Ishikawa (cell line): ENCODE measurements around the gene FAM124A.

Source experiments
- CEBPB ChIP-seq: IDR thresholded peaks from 2 replicates; pipeline ENCODE4 v1.6.1; 2012
- CREB1 ChIP-seq: IDR thresholded peaks from 2 replicates; pipeline ENCODE4 v1.6.1; 2012; ENCODE audit warnings: low read depth
- EGR1 ChIP-seq: IDR thresholded peaks from 2 replicates; pipeline ENCODE4 v1.6.1; 2012
- EP300 ChIP-seq: IDR thresholded peaks from 2 replicates; pipeline ENCODE4 v1.6.1; 2012; ENCODE audit warnings: borderline replicate concordance
- MAX ChIP-seq: IDR thresholded peaks from 2 replicates; pipeline ENCODE4 v1.6.1; 2012
- NFIC ChIP-seq: IDR thresholded peaks from 2 replicates; pipeline ENCODE4 v1.6.1; 2012
- RAD21 ChIP-seq: IDR thresholded peaks from 2 replicates; pipeline ENCODE4 v1.6.1; 2012; ENCODE audit warnings: low read depth
- TAF1 ChIP-seq: IDR thresholded peaks from 2 replicates; pipeline ENCODE4 v1.6.1; 2012; ENCODE audit warnings: low read depth, mild to moderate bottlenecking
- TCF12 ChIP-seq: IDR thresholded peaks from 2 replicates; pipeline ENCODE4 v1.6.1; 2012; ENCODE audit warnings: low read depth
- TEAD4 ChIP-seq: IDR thresholded peaks from 2 replicates; pipeline ENCODE4 v1.6.1; 2012
- YY1 ChIP-seq: IDR thresholded peaks from 2 replicates; pipeline ENCODE4 v1.6.1; 2012; ENCODE audit warnings: low read depth
- ZBTB7A ChIP-seq: IDR thresholded peaks from 2 replicates; pipeline ENCODE4 v1.6.1; 2012; ENCODE audit warnings: low read depth
- TF ChIP-seq, protein P1 (sequence below): IDR thresholded peaks from 2 replicates; pipeline ENCODE4 v1.6.1; 2012
- TF ChIP-seq, protein P2 (sequence below): IDR thresholded peaks from 2 replicates; pipeline ENCODE4 v1.6.1; 2012; ENCODE audit warnings: low read depth, mild to moderate bottlenecking

DNA sequence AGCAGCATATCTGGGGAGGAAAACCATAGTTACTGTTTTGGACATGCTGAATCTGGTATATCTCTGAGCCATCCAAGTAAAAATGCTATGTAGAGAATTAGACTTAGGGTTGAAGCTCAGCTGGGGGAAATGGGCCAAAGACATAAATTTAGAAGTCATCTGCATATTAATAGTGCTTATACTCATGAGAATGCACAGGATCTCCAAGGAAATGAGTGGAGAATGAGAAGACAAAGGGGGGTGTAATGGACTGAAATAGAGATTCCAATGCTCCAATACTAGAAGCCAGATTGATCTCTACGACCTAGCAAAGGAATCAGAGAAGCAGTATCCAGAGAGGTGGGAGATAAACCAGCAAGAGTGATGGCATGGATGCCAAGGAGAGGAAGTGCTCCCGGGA lies 10.3 kb upstream of the FAM124A start:
- TF ChIP-seq YY1 (no peak), EP300 (no peak), RAD21 (no peak), CREB1 (no peak), ZBTB7A (no peak), TCF12 (no peak), NFIC (no peak), CEBPB (no peak), TEAD4 (no peak), MAX (no peak), TAF1 (no peak), EGR1 (no peak)
- TF ChIP-seq, protein P1, sequence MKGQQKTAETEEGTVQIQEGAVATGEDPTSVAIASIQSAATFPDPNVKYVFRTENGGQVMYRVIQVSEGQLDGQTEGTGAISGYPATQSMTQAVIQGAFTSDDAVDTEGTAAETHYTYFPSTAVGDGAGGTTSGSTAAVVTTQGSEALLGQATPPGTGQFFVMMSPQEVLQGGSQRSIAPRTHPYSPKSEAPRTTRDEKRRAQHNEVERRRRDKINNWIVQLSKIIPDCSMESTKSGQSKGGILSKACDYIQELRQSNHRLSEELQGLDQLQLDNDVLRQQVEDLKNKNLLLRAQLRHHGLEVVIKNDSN = no peak
- TF ChIP-seq, protein P2, sequence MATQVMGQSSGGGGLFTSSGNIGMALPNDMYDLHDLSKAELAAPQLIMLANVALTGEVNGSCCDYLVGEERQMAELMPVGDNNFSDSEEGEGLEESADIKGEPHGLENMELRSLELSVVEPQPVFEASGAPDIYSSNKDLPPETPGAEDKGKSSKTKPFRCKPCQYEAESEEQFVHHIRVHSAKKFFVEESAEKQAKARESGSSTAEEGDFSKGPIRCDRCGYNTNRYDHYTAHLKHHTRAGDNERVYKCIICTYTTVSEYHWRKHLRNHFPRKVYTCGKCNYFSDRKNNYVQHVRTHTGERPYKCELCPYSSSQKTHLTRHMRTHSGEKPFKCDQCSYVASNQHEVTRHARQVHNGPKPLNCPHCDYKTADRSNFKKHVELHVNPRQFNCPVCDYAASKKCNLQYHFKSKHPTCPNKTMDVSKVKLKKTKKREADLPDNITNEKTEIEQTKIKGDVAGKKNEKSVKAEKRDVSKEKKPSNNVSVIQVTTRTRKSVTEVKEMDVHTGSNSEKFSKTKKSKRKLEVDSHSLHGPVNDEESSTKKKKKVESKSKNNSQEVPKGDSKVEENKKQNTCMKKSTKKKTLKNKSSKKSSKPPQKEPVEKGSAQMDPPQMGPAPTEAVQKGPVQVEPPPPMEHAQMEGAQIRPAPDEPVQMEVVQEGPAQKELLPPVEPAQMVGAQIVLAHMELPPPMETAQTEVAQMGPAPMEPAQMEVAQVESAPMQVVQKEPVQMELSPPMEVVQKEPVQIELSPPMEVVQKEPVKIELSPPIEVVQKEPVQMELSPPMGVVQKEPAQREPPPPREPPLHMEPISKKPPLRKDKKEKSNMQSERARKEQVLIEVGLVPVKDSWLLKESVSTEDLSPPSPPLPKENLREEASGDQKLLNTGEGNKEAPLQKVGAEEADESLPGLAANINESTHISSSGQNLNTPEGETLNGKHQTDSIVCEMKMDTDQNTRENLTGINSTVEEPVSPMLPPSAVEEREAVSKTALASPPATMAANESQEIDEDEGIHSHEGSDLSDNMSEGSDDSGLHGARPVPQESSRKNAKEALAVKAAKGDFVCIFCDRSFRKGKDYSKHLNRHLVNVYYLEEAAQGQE = no peak
